ENCODE results near the gene HBG1.

GRCh38 chr11:5283086-5283485, 33.4 kb upstream of the HBG1 start:
- TF ChIP-seq POLR2AphosphoS5 (IDR thresholded peaks at IDR 0.05; ENCODE audit: low read depth, low read length) (no peak), SIN3A (IDR thresholded peaks at IDR 0.05; ENCODE audit: borderline replicate concordance, insufficient read depth, low read length) (no peak)

Measured in PFSK-1 (cell line).